SK-N-SH treated with all-trans-retinoic acid at 6 μM for 48 hours (cell line): ENCODE results near the gene GCH1.

Experiments used
- ATAC-seq: fragments of 200-7000 bp; cut with Tn5 transposase; 3 replicates; pipeline ENCODE4 v1.9.1; 2020; ENCODE audit warnings: mild to moderate bottlenecking, moderate library complexity
- ARNTL ChIP-seq: fragments of 450-650 bp; formaldehyde crosslinking; IDR thresholded peaks from 2 replicates; pipeline ENCODE4 v1.5.0; 2020; ENCODE audit warnings: low read depth, mild to moderate bottlenecking, moderate library complexity, borderline replicate concordance
- BACH2 ChIP-seq: fragments of 250-450 bp; sonication (Bioruptor Pico); IDR thresholded peaks from 2 replicates; pipeline ENCODE4 v1.9.0; 2021; ENCODE audit warnings: mild to moderate bottlenecking, borderline replicate concordance
- CSDC2 ChIP-seq: fragments of 250-450 bp; sonication (Bioruptor Pico); IDR thresholded peaks from 2 replicates; pipeline ENCODE4 v1.5.0; 2020; ENCODE audit warnings: mild to moderate bottlenecking, moderate library complexity
- ESRRG ChIP-seq: fragments of 250-450 bp; sonication (Bioruptor Pico); IDR thresholded peaks from 2 replicates; pipeline ENCODE4 v1.6.1; 2021; ENCODE audit warnings: mild to moderate bottlenecking
- GLIS3 ChIP-seq: fragments of 250-450 bp; sonication (Bioruptor Pico); IDR thresholded peaks from 2 replicates; pipeline ENCODE4 v1.5.0; 2020; ENCODE audit warnings: mild to moderate bottlenecking, moderate library complexity
- ISL1 ChIP-seq: fragments of 250-450 bp; sonication (Bioruptor Pico); IDR thresholded peaks from 2 replicates; pipeline ENCODE4 v2.1.2; 2022; ENCODE audit warnings: mild to moderate bottlenecking, moderate library complexity
- OSR1 ChIP-seq: fragments of 250-450 bp; sonication (Bioruptor Pico); IDR thresholded peaks from 2 replicates; pipeline ENCODE4 v1.8.0; 2022; ENCODE audit warnings: moderate library complexity, mild to moderate bottlenecking, inconsistent platforms
- PPARA ChIP-seq: fragments of 250-450 bp; sonication (Bioruptor Pico); IDR thresholded peaks from 2 replicates; pipeline ENCODE4 v1.5.0; 2020; ENCODE audit warnings: mild to moderate bottlenecking, borderline replicate concordance
- RARB ChIP-seq: fragments of 250-450 bp; sonication (Bioruptor Pico); IDR thresholded peaks from 2 replicates; pipeline ENCODE4 v1.8.0; 2021; ENCODE audit warnings: mild to moderate bottlenecking, moderate library complexity
- SNAI2 ChIP-seq: fragments of 250-450 bp; sonication (Bioruptor Pico); IDR thresholded peaks from 2 replicates; pipeline ENCODE4 v1.5.0; 2020; ENCODE audit warnings: mild to moderate bottlenecking, moderate library complexity
- TOX ChIP-seq: fragments of 250-450 bp; sonication (Bioruptor Pico); IDR thresholded peaks from 2 replicates; pipeline ENCODE4 v1.8.0; 2021; ENCODE audit warnings: mild to moderate bottlenecking, moderate library complexity, borderline replicate concordance
- ZC3H10 ChIP-seq: fragments of 250-450 bp; sonication (Bioruptor Pico); IDR thresholded peaks from 2 replicates; pipeline ENCODE4 v1.5.1; 2021; ENCODE audit warnings: mild to moderate bottlenecking, moderate library complexity
- ZFP3 ChIP-seq: fragments of 250-450 bp; sonication (Bioruptor Pico); IDR thresholded peaks from 2 replicates; pipeline ENCODE4 v1.5.0; 2020; ENCODE audit warnings: mild to moderate bottlenecking, moderate library complexity
- ZFP30 ChIP-seq: fragments of 450-650 bp; formaldehyde crosslinking; IDR thresholded peaks from 2 replicates; pipeline ENCODE4 v1.5.0; 2022; ENCODE audit warnings: mild to moderate bottlenecking, moderate library complexity
- ZNF565 ChIP-seq: fragments of 450-650 bp; formaldehyde crosslinking; conservative IDR thresholded peaks from 2 replicates; pipeline ENCODE4 v1.5.0; 2020; ENCODE audit warnings: low read depth, mild to moderate bottlenecking, moderate library complexity
- ZNF70 ChIP-seq: fragments of 450-650 bp; formaldehyde crosslinking; IDR thresholded peaks from 2 replicates; pipeline ENCODE4 v1.5.0; 2020; ENCODE audit warnings: mild to moderate bottlenecking, moderate library complexity
- ZNF8 ChIP-seq: fragments of 450-650 bp; formaldehyde crosslinking; IDR thresholded peaks from 2 replicates; pipeline ENCODE4 v1.5.0; 2020; ENCODE audit warnings: mild to moderate bottlenecking, moderate library complexity
- TF ChIP-seq, protein P1 (sequence below): fragments of 250-450 bp; sonication (Bioruptor Pico); IDR thresholded peaks from 2 replicates; pipeline ENCODE4 v1.5.0; 2020; ENCODE audit warnings: mild to moderate bottlenecking, moderate library complexity
- TF ChIP-seq, protein P2 (sequence below): fragments of 250-450 bp; sonication (Bioruptor Pico); IDR thresholded peaks from 2 replicates; pipeline ENCODE4 v1.8.0; 2021; ENCODE audit warnings: low read depth, mild to moderate bottlenecking, moderate library complexity, borderline replicate concordance
- TF ChIP-seq, protein P3 (sequence below): fragments of 250-450 bp; sonication (Bioruptor Pico); IDR thresholded peaks from 2 replicates; pipeline ENCODE4 v1.8.0; 2020; ENCODE audit warnings: mild to moderate bottlenecking, moderate library complexity, borderline replicate concordance
- TF ChIP-seq, protein P4 (sequence below): fragments of 250-450 bp; sonication (Bioruptor Pico); IDR thresholded peaks from 2 replicates; pipeline ENCODE4 v1.5.1; 2020; ENCODE audit warnings: low read depth, mild to moderate bottlenecking, moderate library complexity

GCH1 gene

DNA sequence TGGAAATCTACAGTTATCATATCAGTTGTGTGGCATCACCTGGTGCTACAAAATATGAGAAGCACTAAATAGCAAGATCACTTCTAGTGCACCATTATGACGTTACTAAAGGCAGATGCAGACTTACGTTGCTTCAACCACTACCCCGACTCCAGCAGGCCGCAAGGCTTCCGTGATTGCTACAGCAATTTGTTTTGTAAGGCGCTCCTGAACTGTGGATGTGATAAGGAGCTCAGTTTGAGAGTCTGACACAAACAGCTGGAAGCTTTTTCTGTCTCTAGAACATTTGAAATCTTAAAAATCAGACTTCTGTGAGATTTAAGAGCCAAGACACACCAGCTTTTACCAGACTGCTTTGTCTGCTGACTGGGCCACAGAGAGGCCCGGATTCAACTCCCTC, 57.0 kb downstream of the GCH1 start:
- TF ChIP-seq ESRRG (CRISPR knock-in tag) (no peak), PPARA (CRISPR knock-in tag) (no peak), ZFP3 (CRISPR knock-in tag) (no peak), ZNF70 (no peak), ARNTL (CRISPR knock-in tag) (no peak), ZNF8 (CRISPR knock-in tag) (no peak), OSR1 (CRISPR knock-in tag) (no peak), CSDC2 (CRISPR knock-in tag) (no peak), BACH2 (no peak)
- TF ChIP-seq, protein P1, sequence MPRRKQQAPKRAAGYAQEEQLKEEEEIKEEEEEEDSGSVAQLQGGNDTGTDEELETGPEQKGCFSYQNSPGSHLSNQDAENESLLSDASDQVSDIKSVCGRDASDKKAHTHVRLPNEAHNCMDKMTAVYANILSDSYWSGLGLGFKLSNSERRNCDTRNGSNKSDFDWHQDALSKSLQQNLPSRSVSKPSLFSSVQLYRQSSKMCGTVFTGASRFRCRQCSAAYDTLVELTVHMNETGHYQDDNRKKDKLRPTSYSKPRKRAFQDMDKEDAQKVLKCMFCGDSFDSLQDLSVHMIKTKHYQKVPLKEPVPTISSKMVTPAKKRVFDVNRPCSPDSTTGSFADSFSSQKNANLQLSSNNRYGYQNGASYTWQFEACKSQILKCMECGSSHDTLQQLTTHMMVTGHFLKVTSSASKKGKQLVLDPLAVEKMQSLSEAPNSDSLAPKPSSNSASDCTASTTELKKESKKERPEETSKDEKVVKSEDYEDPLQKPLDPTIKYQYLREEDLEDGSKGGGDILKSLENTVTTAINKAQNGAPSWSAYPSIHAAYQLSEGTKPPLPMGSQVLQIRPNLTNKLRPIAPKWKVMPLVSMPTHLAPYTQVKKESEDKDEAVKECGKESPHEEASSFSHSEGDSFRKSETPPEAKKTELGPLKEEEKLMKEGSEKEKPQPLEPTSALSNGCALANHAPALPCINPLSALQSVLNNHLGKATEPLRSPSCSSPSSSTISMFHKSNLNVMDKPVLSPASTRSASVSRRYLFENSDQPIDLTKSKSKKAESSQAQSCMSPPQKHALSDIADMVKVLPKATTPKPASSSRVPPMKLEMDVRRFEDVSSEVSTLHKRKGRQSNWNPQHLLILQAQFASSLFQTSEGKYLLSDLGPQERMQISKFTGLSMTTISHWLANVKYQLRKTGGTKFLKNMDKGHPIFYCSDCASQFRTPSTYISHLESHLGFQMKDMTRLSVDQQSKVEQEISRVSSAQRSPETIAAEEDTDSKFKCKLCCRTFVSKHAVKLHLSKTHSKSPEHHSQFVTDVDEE (CRISPR knock-in tag) = no peak
- TF ChIP-seq, protein P2, sequence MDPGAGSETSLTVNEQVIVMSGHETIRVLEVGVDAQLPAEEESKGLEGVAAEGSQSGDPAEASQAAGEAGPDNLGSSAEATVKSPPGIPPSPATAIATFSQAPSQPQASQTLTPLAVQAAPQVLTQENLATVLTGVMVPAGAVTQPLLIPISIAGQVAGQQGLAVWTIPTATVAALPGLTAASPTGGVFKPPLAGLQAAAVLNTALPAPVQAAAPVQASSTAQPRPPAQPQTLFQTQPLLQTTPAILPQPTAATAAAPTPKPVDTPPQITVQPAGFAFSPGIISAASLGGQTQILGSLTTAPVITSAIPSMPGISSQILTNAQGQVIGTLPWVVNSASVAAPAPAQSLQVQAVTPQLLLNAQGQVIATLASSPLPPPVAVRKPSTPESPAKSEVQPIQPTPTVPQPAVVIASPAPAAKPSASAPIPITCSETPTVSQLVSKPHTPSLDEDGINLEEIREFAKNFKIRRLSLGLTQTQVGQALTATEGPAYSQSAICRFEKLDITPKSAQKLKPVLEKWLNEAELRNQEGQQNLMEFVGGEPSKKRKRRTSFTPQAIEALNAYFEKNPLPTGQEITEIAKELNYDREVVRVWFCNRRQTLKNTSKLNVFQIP (CRISPR knock-in tag) = no peak
- TF ChIP-seq, protein P3, sequence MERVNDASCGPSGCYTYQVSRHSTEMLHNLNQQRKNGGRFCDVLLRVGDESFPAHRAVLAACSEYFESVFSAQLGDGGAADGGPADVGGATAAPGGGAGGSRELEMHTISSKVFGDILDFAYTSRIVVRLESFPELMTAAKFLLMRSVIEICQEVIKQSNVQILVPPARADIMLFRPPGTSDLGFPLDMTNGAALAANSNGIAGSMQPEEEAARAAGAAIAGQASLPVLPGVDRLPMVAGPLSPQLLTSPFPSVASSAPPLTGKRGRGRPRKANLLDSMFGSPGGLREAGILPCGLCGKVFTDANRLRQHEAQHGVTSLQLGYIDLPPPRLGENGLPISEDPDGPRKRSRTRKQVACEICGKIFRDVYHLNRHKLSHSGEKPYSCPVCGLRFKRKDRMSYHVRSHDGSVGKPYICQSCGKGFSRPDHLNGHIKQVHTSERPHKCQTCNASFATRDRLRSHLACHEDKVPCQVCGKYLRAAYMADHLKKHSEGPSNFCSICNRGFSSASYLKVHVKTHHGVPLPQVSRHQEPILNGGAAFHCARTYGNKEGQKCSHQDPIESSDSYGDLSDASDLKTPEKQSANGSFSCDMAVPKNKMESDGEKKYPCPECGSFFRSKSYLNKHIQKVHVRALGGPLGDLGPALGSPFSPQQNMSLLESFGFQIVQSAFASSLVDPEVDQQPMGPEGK (CRISPR knock-in tag) = no peak
- no peak for ATAC-seq

DNA sequence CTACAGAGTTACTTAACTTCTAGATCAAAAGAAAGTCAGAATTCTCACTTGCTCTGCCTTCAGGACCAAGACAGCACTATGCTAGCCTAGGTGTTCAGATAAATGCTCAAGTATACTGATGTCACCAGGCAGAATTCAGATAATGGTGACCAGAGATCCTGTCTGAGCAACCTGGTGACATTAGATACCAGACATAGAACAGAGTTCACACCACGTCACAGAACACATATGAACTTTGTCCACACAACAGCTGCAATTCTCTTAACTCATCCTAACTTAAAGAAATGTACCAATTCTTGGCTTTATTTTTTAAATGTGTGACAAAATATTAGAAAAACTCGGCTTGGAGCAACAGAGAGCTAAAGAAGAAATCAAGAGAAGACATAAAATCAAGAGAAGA, 58.1 kb downstream of the GCH1 start:
- ATAC-seq = no peak
- TF ChIP-seq RARB (CRISPR knock-in tag) (no peak), SNAI2 (CRISPR knock-in tag) (no peak), OSR1 (CRISPR knock-in tag) (no peak), ZFP30 (CRISPR knock-in tag) (no peak), ARNTL (CRISPR knock-in tag) (no peak), PPARA (CRISPR knock-in tag) (no peak), ISL1 (CRISPR knock-in tag) (no peak), ZNF565 (no peak), TOX (no peak), ZNF70 (no peak), ZC3H10 (CRISPR knock-in tag) (no peak), ZNF8 (CRISPR knock-in tag) (no peak)
- TF ChIP-seq, protein P1 (CRISPR knock-in tag) = no peak
- TF ChIP-seq, protein P2 (CRISPR knock-in tag) = no peak

DNA sequence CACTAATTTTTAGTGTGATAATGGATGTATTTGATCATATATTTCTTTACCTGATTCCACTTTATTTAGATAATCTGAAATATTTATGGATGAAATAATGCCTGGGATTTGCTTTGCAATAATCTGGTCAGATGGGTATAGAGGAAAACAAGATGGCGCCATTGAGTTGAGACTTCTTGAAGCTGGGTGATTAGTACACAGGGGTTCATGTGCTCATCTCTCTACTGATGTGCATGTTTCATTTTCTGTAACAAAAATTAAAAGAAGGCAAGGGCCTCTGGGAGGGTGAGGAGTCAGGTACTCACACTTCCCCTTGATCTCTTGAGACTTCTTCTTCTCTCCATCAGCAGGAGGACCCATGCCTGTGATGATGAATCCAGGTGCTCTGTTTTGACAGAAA, 61.8 kb downstream of the GCH1 start:
- ATAC-seq = no peak
- TF ChIP-seq ZNF8 (CRISPR knock-in tag) (no peak), ISL1 (CRISPR knock-in tag) (no peak), PPARA (CRISPR knock-in tag) (no peak), GLIS3 (CRISPR knock-in tag) (no peak)
- TF ChIP-seq, protein P1 (CRISPR knock-in tag) = no peak
- TF ChIP-seq, protein P4, sequence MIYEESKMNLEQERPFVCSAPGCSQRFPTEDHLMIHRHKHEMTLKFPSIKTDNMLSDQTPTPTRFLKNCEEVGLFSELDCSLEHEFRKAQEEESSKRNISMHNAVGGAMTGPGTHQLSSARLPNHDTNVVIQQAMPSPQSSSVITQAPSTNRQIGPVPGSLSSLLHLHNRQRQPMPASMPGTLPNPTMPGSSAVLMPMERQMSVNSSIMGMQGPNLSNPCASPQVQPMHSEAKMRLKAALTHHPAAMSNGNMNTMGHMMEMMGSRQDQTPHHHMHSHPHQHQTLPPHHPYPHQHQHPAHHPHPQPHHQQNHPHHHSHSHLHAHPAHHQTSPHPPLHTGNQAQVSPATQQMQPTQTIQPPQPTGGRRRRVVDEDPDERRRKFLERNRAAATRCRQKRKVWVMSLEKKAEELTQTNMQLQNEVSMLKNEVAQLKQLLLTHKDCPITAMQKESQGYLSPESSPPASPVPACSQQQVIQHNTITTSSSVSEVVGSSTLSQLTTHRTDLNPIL (CRISPR knock-in tag) = no peak
- TF ChIP-seq, protein P3 (CRISPR knock-in tag) = no peak
